Neural cell (in vitro differentiated cells): ENCODE data around the gene MRPL14. TPM values are rescaled to one million over a fixed set of nuclear protein-coding genes. Genes with fewer than 3 reads are reported as not detected.

Source experiments
- H2AFZ ChIP-seq: fragments of 200-600, 300-800 bp; sonication (generic), shearing (Covaris generic); 2 replicates; pipeline ENCODE4 v1.6.0; 2014; ENCODE audit warnings: low read depth, mild to moderate bottlenecking, antibody characterized with exemption, low read length, moderate library complexity
- H3F3A ChIP-seq: fragments of 200-600 bp; shearing (Covaris generic); 2 replicates; pipeline ENCODE4 v1.6.1; 2016; ENCODE audit warnings: mild to moderate bottlenecking, moderate library complexity, mixed read lengths, antibody characterized with exemption, low read length; ENCODE audit not compliant: insufficient read depth, poor library complexity, severe bottlenecking
- H3K27ac ChIP-seq: fragments of 200-600, 300-800 bp; sonication (generic), shearing (Covaris generic); 2 replicates; pipeline ENCODE4 v1.5.1; 2014; ENCODE audit warnings: mild to moderate bottlenecking, low read length, moderate library complexity
- H3K27me3 ChIP-seq: fragments of 300-800, 200-600 bp; sonication (generic), shearing (Covaris generic); 2 replicates; pipeline ENCODE4 v1.6.0; 2014; ENCODE audit warnings: mild to moderate bottlenecking, low read depth, low read length, moderate library complexity; ENCODE audit not compliant: insufficient read depth
- H3K36me3 ChIP-seq: fragments of 300-800, 200-600 bp; sonication (generic), shearing (Covaris generic); 2 replicates; pipeline ENCODE4 v1.5.1; 2014; ENCODE audit warnings: mild to moderate bottlenecking, antibody characterized with exemption, low read length, moderate library complexity; ENCODE audit not compliant: insufficient read depth
- H3K4me2 ChIP-seq: fragments of 300-800, 200-600 bp; sonication (generic), shearing (Covaris generic); 2 replicates; pipeline ENCODE4 v1.6.0; 2014; ENCODE audit warnings: mild to moderate bottlenecking, low read length
- H3K4me3 ChIP-seq: fragments of 300-800, 200-600 bp; sonication (generic), shearing (Covaris generic); 2 replicates; pipeline ENCODE4 v1.5.1; 2014; ENCODE audit warnings: mild to moderate bottlenecking, low read length, moderate library complexity
- H3K79me2 ChIP-seq: fragments of 200-600 bp; shearing (Covaris generic); replicated peaks from 2 replicates; pipeline ENCODE4 v1.6.0; 2014; ENCODE audit warnings: mild to moderate bottlenecking, low read length, moderate library complexity; ENCODE audit not compliant: insufficient read depth
- H3K9ac ChIP-seq: fragments of 300-800, 200-600 bp; sonication (generic), shearing (Covaris generic); 2 replicates; pipeline ENCODE4 v1.6.1; 2016; ENCODE audit warnings: mild to moderate bottlenecking, low read length, mixed read lengths
- H3K9me2 ChIP-seq: fragments of 200-600 bp; shearing (Covaris generic); 2 replicates; pipeline ENCODE4 v1.6.1; 2016; ENCODE audit warnings: mild to moderate bottlenecking, low read length, mixed read lengths; ENCODE audit not compliant: insufficient read depth
- H3K9me3 ChIP-seq: fragments of 200-600, 300-800 bp; sonication (generic), shearing (Covaris generic); 2 replicates; pipeline ENCODE4 v1.6.1; 2016; ENCODE audit warnings: mild to moderate bottlenecking, mixed run types, low read length, moderate library complexity, mixed read lengths
- H4K20me1 ChIP-seq: fragments of 200-600 bp; shearing (Covaris generic); 2 replicates; pipeline ENCODE4 v1.6.1; 2016; ENCODE audit warnings: mild to moderate bottlenecking, mixed run types; ENCODE audit not compliant: insufficient read depth
- EP300 ChIP-seq: fragments of 450-650 bp; conservative IDR thresholded peaks from 2 replicates; pipeline ENCODE4 v1.6.1; 2014; ENCODE audit warnings: antibody characterized with exemption, mild to moderate bottlenecking, moderate library complexity; ENCODE audit not compliant: poor library complexity, severe bottlenecking
- EZH2 ChIP-seq: fragments of 200-600, 300-800 bp; shearing (Covaris generic), sonication (generic); IDR thresholded peaks from 2 replicates; pipeline ENCODE4 v1.6.1; 2014; ENCODE audit warnings: antibody characterized with exemption, low read length, borderline replicate concordance, mild to moderate bottlenecking; ENCODE audit not compliant: insufficient read depth, poor library complexity, severe bottlenecking
- MXI1 ChIP-seq: fragments of 450-650 bp; conservative IDR thresholded peaks from 2 replicates; pipeline ENCODE4 v1.6.1; 2014; ENCODE audit warnings: antibody characterized with exemption, mild to moderate bottlenecking; ENCODE audit not compliant: poor library complexity, severe bottlenecking
- POLR2AphosphoS5 ChIP-seq: IDR thresholded peaks from 2 replicates; pipeline ENCODE4 v1.6.1; 2012
- RAD21 ChIP-seq: fragments of 450-650 bp; conservative IDR thresholded peaks from 2 replicates; pipeline ENCODE4 v1.6.1; 2014; ENCODE audit warnings: antibody characterized with exemption, mild to moderate bottlenecking, moderate library complexity
- SMC3 ChIP-seq: fragments of 450-650 bp; conservative IDR thresholded peaks from 2 replicates; pipeline ENCODE4 v1.6.1; 2014; ENCODE audit warnings: antibody characterized with exemption, mild to moderate bottlenecking, moderate library complexity; ENCODE audit not compliant: poor library complexity
- TAF1 ChIP-seq: IDR thresholded peaks from 2 replicates; pipeline ENCODE4 v1.6.1; 2012; ENCODE audit warnings: low read depth
- polyA plus RNA-seq: library from polyadenylated mRNA; depleted of rRNA; stranded (reverse); fragments of >200 nt; gene quantifications from 2 replicates; pipeline ENCODE4 v1.2.3, GENCODE V29; 2014
- TF ChIP-seq, protein P1 (sequence below): IDR thresholded peaks from 2 replicates; pipeline ENCODE4 v1.6.1; 2012; ENCODE audit warnings: borderline replicate concordance
- TF ChIP-seq, protein P2 (sequence below): fragments of 450-650 bp; IDR thresholded peaks from 2 replicates; pipeline ENCODE4 v1.5.1; 2014; ENCODE audit warnings: antibody characterized with exemption, mild to moderate bottlenecking, moderate library complexity; ENCODE audit not compliant: poor library complexity, severe bottlenecking

MRPL14 gene
- polyA plus RNA-seq, 1 donor from 2014 or later = 66.4 TPM

DNA sequence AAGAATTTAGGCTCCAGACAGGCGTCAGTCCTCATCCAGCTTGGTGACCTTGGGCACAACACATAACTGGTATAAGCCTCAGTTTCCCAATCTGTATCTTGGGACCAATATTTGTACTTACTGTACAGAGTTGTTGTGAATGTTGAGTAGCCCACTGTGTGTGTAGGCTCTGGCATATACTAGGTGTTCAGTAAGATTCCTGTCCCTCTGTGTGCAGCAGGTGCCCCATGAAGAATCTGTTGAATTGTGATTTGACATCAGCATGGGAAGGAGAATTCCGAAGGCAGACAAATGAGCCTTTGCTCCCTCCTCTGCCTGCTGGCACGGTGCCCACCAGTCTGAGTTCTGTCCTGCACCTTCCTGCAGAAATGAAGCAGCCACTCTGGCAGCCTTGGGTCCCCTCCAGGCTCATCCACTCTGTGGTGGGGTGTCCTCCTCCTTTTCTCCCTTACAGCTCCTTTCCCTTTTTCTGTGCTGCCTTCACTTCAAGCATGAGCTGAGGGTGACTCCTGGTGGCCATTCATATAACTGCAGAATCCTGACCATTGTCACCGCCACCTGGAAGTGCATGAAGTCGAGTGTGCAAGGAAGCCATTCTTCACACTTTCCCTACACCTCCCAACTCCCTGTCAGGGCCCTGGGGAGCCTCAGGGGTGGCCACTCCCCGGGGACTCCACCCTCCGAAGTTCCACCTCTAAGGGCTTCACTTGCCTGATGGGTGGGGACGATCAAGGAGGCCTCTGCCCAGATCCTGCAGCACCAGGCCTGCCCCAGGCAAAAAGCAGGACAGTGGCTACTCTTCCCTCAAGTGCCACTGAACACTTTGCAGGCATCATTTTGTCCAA, 48.2 kb downstream of the MRPL14 start:
- no peaks in the 10 kb centered on the region for H3F3A ChIP-seq
- H3K9me3 ChIP-seq = no peaks in the 10 kb centered on the region
- no peaks in the 10 kb centered on the region for H3K36me3 ChIP-seq
- H3K79me2 ChIP-seq = no peaks in the 10 kb centered on the region
- H3K27ac ChIP-seq = no peak overlapping the region
- no peaks in the 10 kb centered on the region for H4K20me1 ChIP-seq
- H3K9ac ChIP-seq = no peak overlapping the region
- no peak overlapping the region for H3K4me2 ChIP-seq
- peaks cover 3% of the 10 kb centered on the region for H3K27me3 ChIP-seq
- no peak for TF ChIP-seq EP300
- no peak for TF ChIP-seq MXI1
- peak; percentile 98 for TF ChIP-seq SMC3
- TF ChIP-seq RAD21 = peak; percentile 99
- no peak for TF ChIP-seq TAF1
- TF ChIP-seq POLR2AphosphoS5 = no peak
- no peak for TF ChIP-seq EZH2
- TF ChIP-seq, protein P1, sequence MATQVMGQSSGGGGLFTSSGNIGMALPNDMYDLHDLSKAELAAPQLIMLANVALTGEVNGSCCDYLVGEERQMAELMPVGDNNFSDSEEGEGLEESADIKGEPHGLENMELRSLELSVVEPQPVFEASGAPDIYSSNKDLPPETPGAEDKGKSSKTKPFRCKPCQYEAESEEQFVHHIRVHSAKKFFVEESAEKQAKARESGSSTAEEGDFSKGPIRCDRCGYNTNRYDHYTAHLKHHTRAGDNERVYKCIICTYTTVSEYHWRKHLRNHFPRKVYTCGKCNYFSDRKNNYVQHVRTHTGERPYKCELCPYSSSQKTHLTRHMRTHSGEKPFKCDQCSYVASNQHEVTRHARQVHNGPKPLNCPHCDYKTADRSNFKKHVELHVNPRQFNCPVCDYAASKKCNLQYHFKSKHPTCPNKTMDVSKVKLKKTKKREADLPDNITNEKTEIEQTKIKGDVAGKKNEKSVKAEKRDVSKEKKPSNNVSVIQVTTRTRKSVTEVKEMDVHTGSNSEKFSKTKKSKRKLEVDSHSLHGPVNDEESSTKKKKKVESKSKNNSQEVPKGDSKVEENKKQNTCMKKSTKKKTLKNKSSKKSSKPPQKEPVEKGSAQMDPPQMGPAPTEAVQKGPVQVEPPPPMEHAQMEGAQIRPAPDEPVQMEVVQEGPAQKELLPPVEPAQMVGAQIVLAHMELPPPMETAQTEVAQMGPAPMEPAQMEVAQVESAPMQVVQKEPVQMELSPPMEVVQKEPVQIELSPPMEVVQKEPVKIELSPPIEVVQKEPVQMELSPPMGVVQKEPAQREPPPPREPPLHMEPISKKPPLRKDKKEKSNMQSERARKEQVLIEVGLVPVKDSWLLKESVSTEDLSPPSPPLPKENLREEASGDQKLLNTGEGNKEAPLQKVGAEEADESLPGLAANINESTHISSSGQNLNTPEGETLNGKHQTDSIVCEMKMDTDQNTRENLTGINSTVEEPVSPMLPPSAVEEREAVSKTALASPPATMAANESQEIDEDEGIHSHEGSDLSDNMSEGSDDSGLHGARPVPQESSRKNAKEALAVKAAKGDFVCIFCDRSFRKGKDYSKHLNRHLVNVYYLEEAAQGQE = no peak
- TF ChIP-seq, protein P2, sequence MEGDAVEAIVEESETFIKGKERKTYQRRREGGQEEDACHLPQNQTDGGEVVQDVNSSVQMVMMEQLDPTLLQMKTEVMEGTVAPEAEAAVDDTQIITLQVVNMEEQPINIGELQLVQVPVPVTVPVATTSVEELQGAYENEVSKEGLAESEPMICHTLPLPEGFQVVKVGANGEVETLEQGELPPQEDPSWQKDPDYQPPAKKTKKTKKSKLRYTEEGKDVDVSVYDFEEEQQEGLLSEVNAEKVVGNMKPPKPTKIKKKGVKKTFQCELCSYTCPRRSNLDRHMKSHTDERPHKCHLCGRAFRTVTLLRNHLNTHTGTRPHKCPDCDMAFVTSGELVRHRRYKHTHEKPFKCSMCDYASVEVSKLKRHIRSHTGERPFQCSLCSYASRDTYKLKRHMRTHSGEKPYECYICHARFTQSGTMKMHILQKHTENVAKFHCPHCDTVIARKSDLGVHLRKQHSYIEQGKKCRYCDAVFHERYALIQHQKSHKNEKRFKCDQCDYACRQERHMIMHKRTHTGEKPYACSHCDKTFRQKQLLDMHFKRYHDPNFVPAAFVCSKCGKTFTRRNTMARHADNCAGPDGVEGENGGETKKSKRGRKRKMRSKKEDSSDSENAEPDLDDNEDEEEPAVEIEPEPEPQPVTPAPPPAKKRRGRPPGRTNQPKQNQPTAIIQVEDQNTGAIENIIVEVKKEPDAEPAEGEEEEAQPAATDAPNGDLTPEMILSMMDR = peak; percentile 97
- H2AFZ ChIP-seq = no peak overlapping the region
- no peak overlapping the region for H3K4me3 ChIP-seq
- H3K9me2 ChIP-seq = no peaks in the 10 kb centered on the region

DNA sequence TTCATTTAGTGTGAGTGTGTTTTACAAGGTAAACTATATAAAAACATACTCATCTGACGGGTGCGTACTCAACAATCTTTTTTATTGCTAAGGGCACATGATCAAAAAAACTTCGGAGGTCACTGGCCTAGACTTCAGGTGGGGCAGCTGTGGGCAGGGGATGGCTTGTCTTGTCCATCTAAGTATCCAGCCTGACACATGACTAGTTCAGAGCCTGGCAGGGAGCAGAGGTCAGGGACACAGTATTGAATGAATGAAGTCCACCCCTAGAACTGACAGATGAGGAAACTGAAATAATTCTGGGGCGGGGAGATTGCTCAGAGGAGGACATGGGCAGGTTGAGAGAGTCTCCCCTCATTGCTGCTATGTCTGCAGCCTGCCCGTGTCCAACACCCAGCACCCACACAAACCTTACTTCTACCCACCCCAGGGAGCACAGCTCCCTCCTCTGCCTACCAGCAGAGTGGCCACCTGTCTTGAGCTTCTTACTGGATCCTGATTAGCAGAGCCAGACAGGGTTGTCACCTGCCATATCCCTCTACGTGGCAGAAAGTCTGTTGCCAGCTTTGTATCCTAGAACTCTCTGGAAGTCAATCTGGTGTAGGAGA, 48.9 kb downstream of the MRPL14 start:
- no peaks in the 10 kb centered on the region for H3F3A ChIP-seq
- peaks cover 3% of the 10 kb centered on the region for H3K27me3 ChIP-seq
- no peaks in the 10 kb centered on the region for H3K79me2 ChIP-seq
- no peaks in the 10 kb centered on the region for H3K9me3 ChIP-seq
- no peak overlapping the region for H2AFZ ChIP-seq
- no peak overlapping the region for H3K4me3 ChIP-seq
- H3K4me2 ChIP-seq = no peak overlapping the region
- TF ChIP-seq POLR2AphosphoS5 (no peak), MXI1 (no peak), EZH2 (no peak), RAD21 (no peak), TAF1 (no peak), SMC3 (no peak), EP300 (no peak)
- TF ChIP-seq, protein P1 = no peak
- TF ChIP-seq, protein P2 = no peak
- no peaks in the 10 kb centered on the region for H3K9me2 ChIP-seq
- no peak overlapping the region for H3K27ac ChIP-seq
- no peaks in the 10 kb centered on the region for H3K36me3 ChIP-seq
- H3K9ac ChIP-seq = no peak overlapping the region
- no peaks in the 10 kb centered on the region for H4K20me1 ChIP-seq
